Stromal cell of bone marrow (primary cell): ENCODE data around the gene EPN2.
"Not testable (repeated sequence)": the region's sequence is repeated elsewhere in the genome, so short reads cannot be mapped to it uniquely, and the experiment has no call there.

Source experiments
- DNase-seq: peaks from one replicate; pipeline ENCODE4 v3.0.0-alpha.2; 2012; ENCODE audit warnings: low read depth

The EPN2 gene

GRCh38 chr17:19237139-19237388, at the start of gene EPN2:
EPN2 (plus strand) TSS chr17:19237366; CDS start chr17:19283120, 45,754 bp downstream.
- not testable (repeated sequence) for DNase-seq

DNA sequence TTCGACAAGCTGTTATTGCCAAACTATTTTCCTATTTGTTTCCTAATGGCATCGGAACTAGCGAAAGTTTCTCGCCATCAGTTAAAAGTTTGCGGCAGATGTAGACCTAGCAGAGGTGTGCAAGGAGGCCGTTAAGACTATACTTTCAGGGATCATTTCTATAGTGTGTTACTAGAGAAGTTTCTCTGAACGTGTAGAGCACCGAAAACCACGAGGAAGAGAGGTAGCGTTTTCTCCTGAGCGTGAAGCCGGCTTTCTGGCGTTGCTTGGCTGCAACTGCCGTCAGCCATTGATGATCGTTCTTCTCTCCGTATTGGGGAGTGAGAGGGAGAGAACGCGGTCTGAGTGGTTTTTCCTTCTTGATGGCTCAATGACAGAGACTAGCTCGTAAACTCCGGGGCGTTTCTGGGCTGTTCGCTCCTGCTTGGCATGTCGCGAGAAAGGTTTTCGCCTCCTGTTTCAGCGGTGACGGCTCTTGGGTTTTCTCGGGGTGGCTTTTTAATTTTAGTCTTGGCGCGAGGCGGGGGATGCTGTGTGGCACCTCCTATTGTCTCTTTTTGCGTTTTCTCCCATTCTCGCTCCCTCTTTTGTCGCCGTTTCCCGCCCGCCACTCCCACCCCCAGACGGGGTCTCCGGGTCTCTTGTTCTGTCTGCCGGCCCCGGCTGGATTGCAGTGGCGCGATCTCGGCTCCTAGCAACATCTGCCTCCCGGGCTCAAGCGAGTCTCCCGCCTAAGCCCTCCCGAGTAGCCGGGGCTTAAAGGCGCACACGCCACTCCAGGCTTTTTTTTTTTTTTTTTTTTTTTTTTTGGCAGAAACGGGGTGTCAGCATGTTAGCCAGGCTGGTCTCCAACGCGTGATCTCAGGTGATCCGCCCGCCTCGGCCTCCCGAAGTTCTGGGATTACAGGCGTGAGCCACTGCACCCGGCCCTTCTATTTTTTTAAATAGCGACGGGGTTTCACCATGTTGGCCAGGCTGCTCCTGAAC, 49.0 kb upstream of the EPN2 start:
- not testable (repeated sequence) for DNase-seq

DNA sequence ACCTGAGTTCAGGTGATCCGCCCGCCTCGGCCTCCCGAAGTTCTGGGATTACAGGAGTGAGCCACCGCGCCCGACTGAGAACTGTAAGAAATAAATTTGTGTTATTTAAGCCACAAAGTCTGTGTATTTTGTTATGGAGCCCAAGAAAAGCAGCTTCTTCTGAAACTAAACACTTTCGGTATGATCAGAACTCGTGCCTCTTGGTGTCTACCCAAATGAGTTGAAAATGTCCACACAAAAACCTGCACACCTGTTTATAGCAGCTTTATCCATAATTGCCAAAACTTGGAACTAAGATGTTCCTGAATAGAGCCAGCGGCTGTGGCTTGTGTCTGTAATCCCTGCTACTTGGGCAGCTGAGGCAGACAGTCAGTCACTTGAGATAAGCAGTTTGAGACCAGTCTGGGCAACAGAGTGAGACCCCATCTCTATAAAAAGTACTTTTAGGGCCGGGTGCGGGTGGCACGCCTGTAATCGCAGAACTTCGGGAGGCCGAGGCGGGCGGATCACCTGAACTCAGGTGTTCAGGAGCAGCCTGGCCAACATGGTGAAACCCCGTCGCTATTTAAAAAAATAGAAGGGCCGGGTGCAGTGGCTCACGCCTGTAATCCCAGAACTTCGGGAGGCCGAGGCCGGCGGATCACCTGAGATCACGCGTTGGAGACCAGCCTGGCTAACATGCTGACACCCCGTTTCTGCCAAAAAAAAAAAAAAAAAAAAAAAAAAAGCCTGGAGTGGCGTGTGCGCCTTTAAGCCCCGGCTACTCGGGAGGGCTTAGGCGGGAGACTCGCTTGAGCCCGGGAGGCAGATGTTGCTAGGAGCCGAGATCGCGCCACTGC, 48.1 kb upstream of the EPN2 start:
- not testable (repeated sequence) for DNase-seq

- not testable (repeated sequence) for DNase-seq
Measured at GRCh38 chr17:19189781-19190405, 47.3 kb upstream of the EPN2 start.

DNA sequence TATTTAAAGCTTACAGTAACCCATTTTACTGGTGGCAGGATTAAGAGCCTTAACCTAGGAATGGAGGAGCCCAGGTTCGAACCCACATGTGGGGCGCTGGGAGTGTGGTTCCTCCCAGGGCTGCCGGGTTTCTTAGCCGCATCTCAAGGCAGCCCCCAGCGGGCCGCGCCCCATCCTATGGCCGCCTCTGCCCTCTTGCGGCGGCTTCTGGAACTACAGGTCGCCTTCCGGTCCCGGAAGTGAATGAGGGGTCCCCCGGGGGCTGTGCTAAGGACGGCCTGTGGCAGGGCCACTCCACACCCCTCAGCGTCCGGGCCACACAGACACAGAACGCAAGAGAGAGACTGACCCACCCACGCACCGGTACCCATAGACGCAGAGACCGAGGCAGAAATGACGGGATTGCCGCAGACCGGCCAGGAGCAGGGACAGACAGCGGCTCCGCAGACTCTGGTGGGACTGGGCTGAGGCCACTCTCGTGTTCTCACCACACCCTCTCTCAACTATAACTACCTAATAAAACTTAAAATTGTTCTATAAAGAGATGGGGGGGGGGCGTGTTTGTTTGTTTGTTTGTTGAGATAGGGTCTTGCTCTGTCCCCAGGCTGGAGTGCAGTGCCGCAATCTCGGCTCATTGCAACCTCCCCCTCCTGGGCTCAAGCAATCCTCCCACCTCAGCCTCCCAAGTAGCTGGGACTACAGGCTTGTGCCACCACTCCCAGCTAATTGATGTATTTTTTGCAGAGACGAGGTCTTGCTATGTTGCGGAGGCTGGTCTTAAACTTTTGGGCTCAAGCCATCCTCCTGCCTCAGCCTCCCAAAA, 40.6 kb upstream of the EPN2 start:
- DNase-seq, result not testable (repeated sequence)

DNA sequence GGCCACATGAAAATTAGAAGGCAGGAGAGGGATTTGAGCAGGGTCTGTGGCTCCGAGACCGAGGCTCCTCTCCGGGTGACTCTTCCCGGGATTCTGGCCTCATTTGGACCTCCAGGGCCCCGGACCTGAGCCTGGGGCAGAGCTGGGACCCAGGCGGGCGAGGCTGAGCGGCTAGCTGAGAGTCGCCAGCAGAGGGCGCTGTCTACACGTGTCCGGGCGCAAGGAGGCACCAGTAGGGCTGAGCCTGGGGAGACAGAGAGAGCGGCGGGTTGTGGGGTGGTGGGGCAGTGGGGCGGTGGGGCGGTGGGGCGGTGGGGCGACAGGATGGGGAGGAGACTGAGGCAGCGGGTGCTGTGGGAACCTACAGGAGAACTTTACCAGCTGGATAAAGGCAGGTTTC, 34.7 kb upstream of the EPN2 start:
- not testable (repeated sequence) for DNase-seq

GRCh38 chr17:19203429-19203828, 33.7 kb upstream of the EPN2 start:
- DNase-seq, result not testable (repeated sequence)

GRCh38 chr17:19215074-19215860, 21.9 kb upstream of the EPN2 start:
- DNase-seq, result not testable (repeated sequence)

- DNase-seq, result not testable (repeated sequence)
Measured at GRCh38 chr17:19216148-19216926, 20.8 kb upstream of the EPN2 start.

GRCh38 chr17:19218914-19219313, 18.3 kb upstream of the EPN2 start:
- not testable (repeated sequence) for DNase-seq

- DNase-seq, result not testable (repeated sequence)
Measured at GRCh38 chr17:19219384-19219783, 17.8 kb upstream of the EPN2 start.

GRCh38 chr17:19220195-19220594, 17.0 kb upstream of the EPN2 start:
- not testable (repeated sequence) for DNase-seq

DNA sequence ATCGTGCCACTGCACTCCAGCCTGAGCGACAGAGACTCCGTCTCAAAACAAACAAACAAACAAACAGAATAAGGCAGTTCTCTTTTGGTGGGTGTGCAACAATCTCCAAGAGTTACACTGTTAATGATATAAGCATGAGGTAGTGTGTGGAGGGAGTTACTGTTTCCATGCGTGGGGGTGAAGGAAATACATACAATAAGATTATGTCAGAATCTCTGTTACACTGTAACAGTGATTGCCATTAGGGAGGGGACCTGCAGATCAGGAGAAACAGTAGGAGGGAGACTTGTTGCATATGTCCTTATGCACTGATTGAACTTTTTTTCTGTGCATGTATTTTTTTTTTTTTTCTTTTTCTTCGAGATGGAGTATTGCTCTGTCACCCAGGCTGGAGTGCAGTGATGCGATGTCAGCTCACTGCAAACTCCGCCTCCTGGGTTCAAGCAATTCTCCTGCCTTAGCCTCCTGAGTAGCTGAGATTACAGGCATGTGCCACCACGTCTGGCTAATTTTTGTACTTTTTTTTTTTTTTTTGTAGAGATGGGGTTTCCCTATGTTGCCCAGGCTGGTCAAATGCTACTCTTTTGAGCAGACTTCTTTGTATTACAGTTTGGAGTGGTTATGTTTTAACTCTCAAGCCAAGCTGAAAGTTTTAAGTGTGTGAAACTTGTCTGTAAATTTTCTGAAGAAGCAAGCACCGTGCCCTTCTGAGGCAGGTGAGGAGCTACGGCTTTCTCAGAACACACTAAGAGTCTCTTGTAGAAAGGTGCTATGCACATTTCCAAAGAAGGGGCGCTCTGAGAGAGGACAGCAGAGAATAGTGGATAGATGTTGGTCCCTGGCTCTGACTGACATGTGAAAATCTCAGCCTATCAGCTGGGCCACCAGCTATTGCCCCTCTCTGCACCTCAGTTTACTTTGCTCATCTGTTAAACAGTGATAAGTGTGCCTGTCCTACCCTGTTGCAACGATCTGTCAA, 10.3 kb upstream of the EPN2 start:
- not testable (repeated sequence) for DNase-seq

- not testable (repeated sequence) for DNase-seq
Measured at GRCh38 chr17:19234676-19235075, 2.5 kb upstream of the EPN2 start.

GRCh38 chr17:19236351-19237138, 621 bp upstream of the EPN2 start:
- not testable (repeated sequence) for DNase-seq

DNA sequence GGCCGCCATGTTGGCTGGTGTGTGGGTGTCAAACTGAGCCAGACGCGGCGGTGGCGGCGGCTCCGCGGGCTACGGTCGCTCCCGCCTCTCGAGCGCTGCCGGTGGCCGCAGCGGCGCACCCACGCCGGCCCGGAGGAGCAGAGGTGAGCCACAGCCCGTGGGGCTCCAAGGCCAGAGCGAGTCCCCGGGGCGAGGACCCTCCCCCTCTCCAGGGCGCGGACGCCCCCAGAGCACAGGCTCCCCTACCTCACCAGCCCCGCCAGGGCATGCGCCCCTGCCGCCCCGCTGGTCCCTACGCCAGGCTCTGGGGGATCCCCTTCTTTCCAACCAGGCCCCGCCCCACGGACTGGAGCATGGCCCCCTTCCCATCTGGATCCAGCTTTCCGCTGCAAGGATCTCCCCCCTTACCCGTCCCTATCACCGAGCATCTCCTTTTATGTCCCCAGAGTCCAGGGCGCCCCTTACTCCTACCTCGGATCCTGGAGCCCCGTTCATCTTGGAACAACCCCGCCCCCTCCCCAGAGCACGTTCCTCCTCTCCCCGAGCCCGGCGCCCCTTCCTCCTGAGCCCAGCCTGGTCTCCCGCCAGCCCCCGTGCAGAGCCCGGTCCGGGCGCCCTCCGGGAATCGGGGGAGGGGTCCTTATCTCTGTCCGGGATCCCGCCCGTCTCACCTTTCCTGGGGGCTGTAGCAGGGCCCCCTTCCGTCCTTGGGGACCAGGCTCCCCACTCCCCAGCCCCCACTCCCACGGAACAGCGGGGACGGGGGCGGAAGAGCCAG, 412 bp downstream of the EPN2 start:
- no peak for DNase-seq

GRCh38 chr17:19238167-19238505, 970 bp downstream of the EPN2 start:
- DNase-seq, result no peak
